SK-N-SH (cell line): ENCODE measurements around the gene PRDM15. TPM values are rescaled to one million over a fixed set of nuclear protein-coding genes. Genes with fewer than 3 reads are reported as not detected.

Experiments used
- CTCF ChIA-PET: fragments of 300-600, 350-600 bp; formaldehyde crosslinking; extraction: SDS; loops from one replicate; lab custom pipeline; 2021; lab: Yijun Ruan, JAX
- POLR2A ChIA-PET: fragments of 350-600 bp; sonication (Branson Sonifier 250); formaldehyde crosslinking; extraction: SDS; loops from one replicate; lab custom pipeline; 2020; ENCODE audit warnings: antibody characterized with exemption, inconsistent platforms; lab: Yijun Ruan, JAX
- DNase-seq: peaks from one replicate; pipeline ENCODE4 v3.0.0; 2012
- H2AFZ ChIP-seq: fragments of 200-600 bp; sonication (generic); 2 replicates; pipeline ENCODE4 v1.8.1; 2016; ENCODE audit warnings: antibody characterized with exemption, mild to moderate bottlenecking, low read depth
- H3F3A ChIP-seq: fragments of 200-600 bp; sonication (generic); replicated peaks from 2 replicates; pipeline ENCODE3; 2016; ENCODE audit warnings: antibody characterized with exemption, mild to moderate bottlenecking; ENCODE audit not compliant: insufficient read depth
- H3K27ac ChIP-seq, 2 experiments: fragments of 200-500 bp in 1 of 2; fragments of 200-600 bp in 1 of 2; sonication (Bioruptor generic) in 1 of 2; sonication (generic), shearing (Covaris generic) in 1 of 2; 2 replicates each; pipeline versions ENCODE4 v1.5.1 to v1.6.1; 2014 to 2016; ENCODE audit warnings: low read depth in 2 of 2, inconsistent platforms in 1 of 2, low read length in 1 of 2, mild to moderate bottlenecking in 1 of 2, mixed read lengths in 1 of 2
- H3K27me3 ChIP-seq: fragments of 200-600 bp; sonication (generic), shearing (Covaris generic); 2 replicates; pipeline ENCODE4 v1.6.1; 2016; ENCODE audit warnings: mixed run types; ENCODE audit not compliant: insufficient read depth
- H3K36me3 ChIP-seq, 2 experiments: fragments of 200-500 bp in 1 of 2; fragments of 200-600 bp in 1 of 2; sonication (Bioruptor generic) in 1 of 2; sonication (generic) in 1 of 2; replicated peaks in 1 of 2; 2 replicates each; pipeline versions ENCODE3 to v1.5.1; 2014 to 2016; ENCODE audit warnings: low read length in 1 of 2, mild to moderate bottlenecking in 1 of 2; ENCODE audit not compliant: insufficient read depth in 2 of 2, control insufficient read depth in 1 of 2
- H3K4me1 ChIP-seq, 2 experiments: fragments of 200-500 bp in 1 of 2; fragments of 200-600 bp in 1 of 2; sonication (Bioruptor generic) in 1 of 2; sonication (generic), shearing (Covaris generic) in 1 of 2; 2 replicates each; pipeline versions ENCODE4 v1.5.1 to v1.6.1; 2014 to 2016; ENCODE audit warnings: low read depth in 1 of 2, low read length in 1 of 2, mixed run types in 1 of 2; ENCODE audit not compliant: insufficient read depth in 2 of 2, control insufficient read depth in 1 of 2
- H3K4me2 ChIP-seq: fragments of 200-600 bp; sonication (generic), shearing (Covaris generic); 2 replicates; pipeline ENCODE4 v1.6.1; 2017; ENCODE audit warnings: mixed run types
- H3K4me3 ChIP-seq, 2 experiments: fragments of 200-500 bp in 1 of 2; fragments of 200-600 bp in 1 of 2; sonication (Bioruptor generic) in 1 of 2; sonication (generic), shearing (Covaris generic) in 1 of 2; 2 replicates each; pipeline versions ENCODE4 v1.5.1 to v1.8.1; 2014 to 2016; ENCODE audit warnings: low read depth in 2 of 2, inconsistent platforms in 1 of 2, low read length in 1 of 2, mild to moderate bottlenecking in 1 of 2, mixed read lengths in 1 of 2, moderate library complexity in 1 of 2
- H3K79me2 ChIP-seq: fragments of 200-600 bp; sonication (generic); 2 replicates; pipeline ENCODE4 v1.8.1; 2017; ENCODE audit warnings: mild to moderate bottlenecking; ENCODE audit not compliant: insufficient read depth
- H3K9ac ChIP-seq: fragments of 200-600 bp; sonication (generic); 2 replicates; pipeline ENCODE4 v1.6.1; 2017; ENCODE audit warnings: mixed run types
- H3K9me2 ChIP-seq: fragments of 200-600 bp; sonication (generic); 2 replicates; pipeline ENCODE4 v1.6.1; 2017; ENCODE audit warnings: mixed run types
- H3K9me3 ChIP-seq: fragments of 200-600 bp; sonication (generic); 2 replicates; pipeline ENCODE4 v1.6.1; 2017; ENCODE audit warnings: mixed run types, mild to moderate bottlenecking, moderate library complexity
- H4K20me1 ChIP-seq: fragments of 200-600 bp; sonication (generic); 2 replicates; pipeline ENCODE4 v1.6.1; 2017; ENCODE audit warnings: mild to moderate bottlenecking, mixed run types; ENCODE audit not compliant: insufficient read depth
- CHD2 ChIP-seq: fragments of 150-350 bp; IDR thresholded peaks from 2 replicates; pipeline ENCODE4 v1.6.1; 2018; ENCODE audit warnings: low read length; ENCODE audit not compliant: partially characterized antibody
- EP300 ChIP-seq, 2 experiments: IDR thresholded peaks; 2 replicates each; pipeline versions ENCODE4 v1.4.0 to v1.6.1; 2012; ENCODE audit warnings: borderline replicate concordance in 1 of 2, low read depth in 1 of 2, low read length in 1 of 2
- EZH2phosphoT487 ChIP-seq: fragments of 200-600 bp; sonication (generic); IDR thresholded peaks from 2 replicates; pipeline ENCODE4 v1.6.1; 2017; ENCODE audit warnings: low read depth, mixed run types, mild to moderate bottlenecking, antibody characterized with exemption, moderate library complexity, borderline replicate concordance
- FOXM1 ChIP-seq: IDR thresholded peaks from 2 replicates; pipeline ENCODE4 v1.4.0; 2012; ENCODE audit warnings: low read depth, mild to moderate bottlenecking
- GATA2 ChIP-seq: sonication (generic); formaldehyde crosslinking; IDR thresholded peaks from 2 replicates; pipeline ENCODE4 v1.5.0; 2020; ENCODE audit warnings: mild to moderate bottlenecking, missing genetic modification reagents
- MAX ChIP-seq: IDR thresholded peaks from 2 replicates; pipeline ENCODE4 v1.4.0; 2012; ENCODE audit warnings: low read depth
- MXI1 ChIP-seq: IDR thresholded peaks from 2 replicates; pipeline ENCODE4 v1.6.1; 2012; ENCODE audit warnings: mild to moderate bottlenecking, low read depth, low read length, improper control_type of control experiment
- NFIC ChIP-seq: IDR thresholded peaks from 2 replicates; pipeline ENCODE4 v1.4.0; 2012; ENCODE audit warnings: borderline replicate concordance
- NRF1 ChIP-seq: IDR thresholded peaks from 2 replicates; pipeline ENCODE4 v1.6.1; 2012; ENCODE audit warnings: low read depth, mild to moderate bottlenecking, low read length
- PBX3 ChIP-seq: IDR thresholded peaks from 2 replicates; pipeline ENCODE4; 2012
- RFX5 ChIP-seq: IDR thresholded peaks from 2 replicates; pipeline ENCODE4 v1.6.1; 2012; ENCODE audit warnings: mild to moderate bottlenecking, improper control_type of control experiment, low read length
- RXRA ChIP-seq: IDR thresholded peaks from 2 replicates; pipeline ENCODE4 v1.4.0; 2012; ENCODE audit warnings: low read depth, mild to moderate bottlenecking, borderline replicate concordance
- SIN3A ChIP-seq: IDR thresholded peaks from 2 replicates; pipeline ENCODE4 v1.6.1; 2012; ENCODE audit warnings: low read depth, mild to moderate bottlenecking, low read length, moderate library complexity, borderline replicate concordance
- TAF1 ChIP-seq: IDR thresholded peaks from 2 replicates; pipeline ENCODE4 v1.6.1; 2012; ENCODE audit warnings: low read depth, mild to moderate bottlenecking, low read length, moderate library complexity, borderline replicate concordance
- TEAD4 ChIP-seq: IDR thresholded peaks from 2 replicates; pipeline ENCODE4 v1.4.0; 2012; ENCODE audit warnings: mild to moderate bottlenecking, borderline replicate concordance; ENCODE audit not compliant: insufficient read depth
- USF1 ChIP-seq: IDR thresholded peaks from 2 replicates; pipeline ENCODE4 v1.4.0; 2012; ENCODE audit warnings: low read depth, borderline replicate concordance
- USF2 ChIP-seq: fragments of 150-350 bp; IDR thresholded peaks from 2 replicates; pipeline ENCODE4 v1.6.1; 2017; ENCODE audit warnings: antibody characterized with exemption, low read length, low read depth, borderline replicate concordance
- WGBS: methylation state at CpG from one replicate; pipeline ENCODE4 v1.1.6; 2017; ENCODE audit warnings: low lambda C conversion rate; 5-methylcytosine and 5-hydroxymethylcytosine counted together
- polyA plus RNA-seq, 3 experiments: library from polyadenylated mRNA; depleted of rRNA; stranded (reverse); fragments of >200 nt; gene quantifications; 2 replicates each; pipeline ENCODE4 v1.2.3, GENCODE V29; 2012

The PRDM15 gene
- polyA plus RNA-seq, 1 of the 3 experiments (the other 2 are of a cell fraction) = 7.0 TPM

GRCh38 chr21:41926807-41927171, 47.6 kb upstream of the PRDM15 start:
- peaks cover 0 to 7% of the 10 kb centered on the region in 2 experiments; a peak in 2 of 4 replicates for H3K4me1 ChIP-seq
- peaks cover 6% of the 10 kb centered on the region; the same call in 1 of the 2 replicates for H3K79me2 ChIP-seq
- no peaks in the 10 kb centered on the region for H3K9me2 ChIP-seq
- no peak overlapping the region for H3K4me3 ChIP-seq
- H3K36me3 ChIP-seq = no peaks in the 10 kb centered on the region
- H3K9me3 ChIP-seq = no peaks in the 10 kb centered on the region
- H3K9ac ChIP-seq = no peak overlapping the region
- no peak overlapping the region for H2AFZ ChIP-seq
- H4K20me1 ChIP-seq = no peaks in the 10 kb centered on the region
- H3K27me3 ChIP-seq = no peaks in the 10 kb centered on the region
- no peaks in the 10 kb centered on the region for H3F3A ChIP-seq
- POLR2A ChIA-PET = no interaction called here
- CTCF ChIA-PET = interaction anchor here (0.7 kb wide), 1 partner anchor 851 kb away, joined by 3 read pairs; no protein-coding TSS in a partner anchor
- H3K27ac ChIP-seq = no peak overlapping the region
- WGBS = 80% methylated on average over 3 of the region's 3 CpGs
- DNase-seq = no peak
- H3K4me2 ChIP-seq = peak overlapping the region; percentile 45
- TF ChIP-seq EP300 (IDR thresholded peaks at IDR 0.05; ENCODE audit: borderline replicate concordance in 1 of 2, low read depth in 1 of 2, low read length in 1 of 2) = no peak
- no peak for TF ChIP-seq MXI1
- TF ChIP-seq FOXM1 = no peak
- TF ChIP-seq USF1 = no peak
- no peak for TF ChIP-seq RFX5
- TF ChIP-seq PBX3 = no peak
- TF ChIP-seq NFIC = no peak
- TF ChIP-seq RXRA = no peak
- no peak for TF ChIP-seq USF2
- TF ChIP-seq CHD2 = no peak
- no peak for TF ChIP-seq EZH2phosphoT487
- TF ChIP-seq GATA2 (CRISPR knock-in tag) = no peak
- TF ChIP-seq TEAD4 = no peak

- 88% methylated on average over 11 of the region's 11 CpGs for WGBS
- Histone ChIP-seq H3K79me2 (peaks cover 6% of the 10 kb centered on the region; the same call in 1 of the 2 replicates), H3K27ac (no peak overlapping the region), H3K9me2 (no peaks in the 10 kb centered on the region), H3K9ac (no peak overlapping the region), H3K4me1 (peaks cover 0 to 7% of the 10 kb centered on the region in 2 experiments; a peak in 2 of 4 replicates), H4K20me1 (no peaks in the 10 kb centered on the region), H3K9me3 (no peaks in the 10 kb centered on the region), H2AFZ (no peak overlapping the region), H3K4me2 (peak overlapping the region; percentile 45), H3F3A (no peaks in the 10 kb centered on the region), H3K4me3 (no peak overlapping the region), H3K36me3 (no peaks in the 10 kb centered on the region), H3K27me3 (no peaks in the 10 kb centered on the region)
- POLR2A ChIA-PET = no interaction called here
- DNase-seq = no peak
- no peak for TF ChIP-seq MAX
- no peak for TF ChIP-seq NRF1
- TF ChIP-seq SIN3A = no peak
- no peak for TF ChIP-seq USF2
- no peak for TF ChIP-seq CHD2
- TF ChIP-seq TAF1 = no peak
- no peak for TF ChIP-seq MXI1
- CTCF ChIA-PET = interaction anchor here (0.7 kb wide), 1 partner anchor 850 kb away, joined by 3 read pairs; no protein-coding TSS in a partner anchor
These were observed 47.1 kb upstream of the PRDM15 start for GRCh38 chr21:41926117-41926806.
